ENCODE data around the gene GRID1.

GRID1 gene

DNA sequence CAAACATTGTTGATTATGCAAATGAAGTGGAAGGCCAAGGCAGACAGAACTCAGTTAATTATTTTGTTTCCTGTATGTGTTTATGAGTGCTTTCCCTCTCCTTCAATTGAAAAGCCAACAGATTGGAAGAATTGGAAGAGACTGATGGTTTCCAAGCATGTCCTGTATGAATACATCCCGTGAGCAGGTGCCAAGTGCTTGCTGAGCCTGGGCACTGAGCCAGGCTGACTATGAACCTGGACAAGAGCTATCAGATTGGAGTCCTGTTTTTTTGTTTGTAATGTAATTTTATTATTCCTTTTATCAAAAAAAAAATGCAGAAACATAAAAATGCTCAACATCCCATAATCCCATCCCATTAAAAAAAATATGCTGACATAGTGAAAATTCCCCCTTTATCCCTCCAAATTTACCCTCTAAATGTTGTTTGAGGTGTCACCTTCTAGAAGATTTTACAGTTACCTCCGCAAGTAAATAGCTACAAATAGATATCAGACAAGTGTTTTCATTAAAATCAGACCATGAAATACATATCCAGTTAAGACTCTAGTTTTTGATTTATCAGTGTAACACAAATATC, 449.5 kb downstream of the GRID1 start:
- no peak for DNase-seq

DNA sequence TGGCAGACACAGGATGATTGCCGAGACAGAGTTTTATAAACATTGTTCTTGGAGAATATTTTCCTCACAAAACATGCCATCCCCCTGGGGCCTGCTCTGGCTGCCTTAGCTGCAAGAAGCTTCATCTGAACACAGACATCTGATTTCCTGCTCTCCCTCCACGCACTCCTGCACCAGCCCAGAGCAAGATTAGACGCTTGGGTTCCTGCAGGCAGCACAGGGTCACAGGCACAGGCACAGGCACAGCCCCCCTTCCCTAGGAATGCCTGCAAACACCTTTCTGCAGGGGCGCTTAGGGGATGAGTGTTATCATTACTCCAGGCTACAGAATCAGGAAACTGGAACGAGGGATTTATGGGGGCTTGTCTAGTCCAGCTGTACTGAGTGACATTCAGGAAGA, 450.3 kb downstream of the GRID1 start:
- DNase-seq, result no peak

- no peak for DNase-seq
Observed at GRCh38 chr10:85915245-85915846, 451.2 kb downstream of the GRID1 start.

GRCh38 chr10:85914720-85915119, 451.9 kb downstream of the GRID1 start:
- no peak for DNase-seq

- DNase-seq, result no peak
Observed at GRCh38 chr10:85908462-85908861, 458.1 kb downstream of the GRID1 start.

DNA sequence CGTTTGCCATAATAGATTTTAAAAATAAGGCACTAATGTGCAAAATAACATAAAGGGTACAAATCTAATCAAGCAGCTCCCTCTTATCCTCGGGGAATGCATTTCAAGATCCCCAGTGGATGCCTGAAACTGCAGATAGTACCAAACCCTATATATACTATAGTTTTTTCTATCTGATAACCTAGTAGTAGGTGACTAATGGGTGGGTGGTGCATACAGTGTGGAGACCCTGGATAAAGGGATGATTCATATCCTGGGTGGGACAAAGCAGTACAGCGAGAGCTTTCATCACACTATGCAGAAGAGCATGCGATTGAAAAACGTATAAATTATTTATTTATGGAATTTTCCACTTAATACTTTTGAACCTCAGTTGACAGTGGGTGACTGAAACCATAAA, 464.5 kb downstream of the GRID1 start:
- DNase-seq, result no peak

DNA sequence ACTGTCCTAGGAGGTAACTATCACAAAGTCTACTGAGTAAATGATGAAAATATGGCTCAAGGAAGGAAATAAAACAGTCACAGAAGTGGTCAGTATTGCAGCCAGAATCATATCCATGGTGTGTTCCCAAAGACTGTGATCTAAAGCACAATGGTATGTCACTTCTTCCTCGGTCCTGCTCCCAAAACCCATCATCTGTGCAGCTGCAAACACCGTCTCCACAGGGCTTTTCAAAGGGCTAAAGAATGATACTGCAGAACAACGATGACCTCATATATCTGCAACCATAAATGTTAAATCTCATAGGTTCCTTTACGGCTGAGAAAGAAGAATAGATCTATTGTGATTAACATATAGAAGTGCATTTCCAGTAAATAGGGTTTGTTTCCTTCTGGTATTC, 465.0 kb downstream of the GRID1 start:
- DNase-seq, result no peak

- no peak for DNase-seq
Observed at GRCh38 chr10:85900487-85900886, 466.1 kb downstream of the GRID1 start.

DNA sequence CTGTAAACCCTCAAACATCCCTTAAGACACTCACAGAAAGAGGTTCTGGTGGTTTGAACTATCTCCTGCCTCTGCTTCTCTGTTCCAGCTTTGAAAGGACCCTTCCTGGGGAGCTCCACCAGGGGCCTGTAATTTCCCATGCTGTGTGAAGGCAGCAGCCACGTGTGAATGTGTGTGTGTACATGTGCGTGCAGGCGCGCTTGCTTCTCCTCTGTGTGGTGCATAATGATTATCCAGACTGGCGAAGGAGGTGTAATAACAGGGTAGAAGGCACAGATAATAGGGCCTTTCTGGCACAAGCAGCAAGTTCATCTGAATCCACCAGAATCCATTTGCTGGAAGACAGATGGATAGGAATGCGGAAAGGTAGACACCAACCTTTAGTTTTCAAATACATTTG, 466.5 kb downstream of the GRID1 start:
- no peak for DNase-seq

DNA sequence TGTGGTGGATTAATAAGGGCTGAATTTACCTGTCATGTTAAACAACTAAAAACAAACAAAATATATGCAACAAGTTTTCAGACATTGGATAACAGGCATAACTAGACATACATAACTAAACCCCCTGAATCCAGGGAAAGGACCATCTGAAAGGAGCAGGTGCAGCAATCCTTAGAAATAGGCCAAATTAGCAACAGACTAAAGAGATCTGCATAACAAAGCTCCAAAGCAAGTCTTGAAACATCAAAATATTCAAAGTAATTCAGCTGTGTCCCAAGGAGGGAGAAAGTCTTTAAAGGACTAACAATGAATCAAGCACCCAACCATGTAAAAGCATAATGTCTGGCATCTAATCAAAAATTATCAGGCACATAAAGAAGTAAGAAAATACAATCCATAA, 475.1 kb downstream of the GRID1 start:
- DNase-seq, result no peak

DNA sequence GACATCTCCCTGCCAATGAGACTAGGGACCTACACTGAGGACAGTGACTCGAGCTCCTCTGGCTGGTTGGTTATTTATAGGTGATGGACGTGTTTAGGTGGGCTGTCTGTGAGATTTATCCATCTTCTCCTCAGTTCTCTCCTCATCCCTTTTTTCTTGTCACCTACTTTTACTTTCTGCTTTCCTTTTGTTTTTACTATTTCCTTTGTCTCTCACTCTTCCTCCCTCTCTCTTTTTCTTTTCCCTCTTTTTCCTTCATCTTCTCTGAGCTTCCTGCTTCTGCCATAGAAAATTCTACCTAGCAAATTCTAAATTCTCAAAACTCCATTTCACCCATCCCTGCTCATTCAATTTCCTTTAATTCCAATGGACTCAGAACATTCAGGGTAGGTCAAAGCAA, 478.0 kb downstream of the GRID1 start:
- DNase-seq, result no peak

GRCh38 chr10:85888004-85888403, 478.6 kb downstream of the GRID1 start:
- DNase-seq, result peak in 1 of 2 donors; percentile 16

DNA sequence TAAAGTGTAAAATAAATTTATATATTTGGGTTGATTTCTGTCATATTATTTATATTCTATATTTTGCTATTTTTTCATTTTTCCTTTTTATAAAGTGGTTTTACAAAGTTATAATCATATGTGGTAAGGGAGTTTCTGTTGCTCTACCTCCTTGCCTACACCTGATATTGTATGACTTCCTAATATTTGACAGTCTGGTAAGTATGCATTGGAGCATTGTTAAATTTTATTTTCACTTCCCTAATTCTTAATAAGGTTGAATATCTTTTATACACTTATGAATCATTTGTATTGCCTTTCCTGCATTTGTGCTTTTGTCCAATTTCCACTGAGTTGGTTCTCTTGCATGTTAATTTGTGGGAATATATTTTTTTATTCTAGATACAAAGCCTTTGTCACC, 492.4 kb downstream of the GRID1 start:
- no peak for DNase-seq

DNA sequence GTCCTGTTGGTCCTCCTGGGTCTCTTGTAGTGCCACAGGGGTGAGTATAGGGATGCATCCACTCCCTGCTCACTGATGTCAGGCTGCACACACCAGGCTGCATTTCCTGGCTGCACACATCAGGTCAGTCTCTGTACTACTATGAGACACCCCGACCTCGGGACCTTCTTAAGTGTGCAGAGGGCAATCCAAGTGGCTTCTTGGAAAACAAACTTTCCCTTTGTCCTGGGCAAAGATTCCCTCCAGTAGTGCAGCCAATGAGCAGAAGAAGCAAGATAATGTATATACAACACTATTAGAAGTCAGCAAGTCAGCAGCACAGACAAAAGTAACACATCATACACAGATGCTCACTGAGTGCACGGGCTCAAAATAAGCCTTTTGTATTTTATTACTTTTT, 493.5 kb downstream of the GRID1 start:
- no peak for DNase-seq

DNA sequence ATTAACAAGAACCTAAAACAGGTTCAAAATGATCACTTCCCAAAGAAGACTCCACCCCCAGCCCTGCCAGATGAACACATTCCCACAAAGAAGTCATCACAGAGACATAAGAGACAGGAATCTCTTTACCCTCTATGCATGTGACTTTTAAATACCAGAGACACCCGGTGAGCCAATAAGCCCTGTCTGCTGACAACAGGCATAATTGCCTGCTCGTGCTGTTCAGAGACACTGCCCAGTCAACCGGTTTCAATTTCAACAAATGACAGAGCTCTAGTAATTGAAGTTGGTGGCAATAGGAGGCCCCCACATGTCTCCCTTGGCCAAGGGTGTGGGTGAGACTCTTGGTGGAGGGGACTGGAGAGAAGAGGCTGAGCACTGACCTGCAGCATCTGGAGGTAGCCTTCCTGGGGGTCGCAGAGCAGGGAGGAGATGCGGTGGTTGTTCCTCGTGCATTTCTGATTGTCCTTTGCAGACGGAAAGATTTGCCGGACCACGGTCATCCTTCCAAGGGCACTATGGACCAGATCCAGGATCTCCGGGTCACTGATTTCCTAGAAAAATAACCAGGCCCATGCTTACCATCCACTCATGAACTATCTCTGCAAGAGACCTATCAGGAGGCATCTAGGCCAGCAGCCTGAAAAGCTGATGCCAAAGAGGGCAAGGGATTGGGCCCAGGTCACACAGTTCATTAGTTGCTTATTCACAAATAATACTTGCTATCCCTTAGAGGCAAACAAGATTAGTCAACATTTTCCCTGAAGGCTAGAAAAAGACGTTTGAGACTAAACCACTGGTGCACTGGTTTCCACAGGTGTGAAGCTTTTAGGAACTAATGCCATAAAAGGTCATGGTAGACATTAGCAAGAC, 497.7 kb downstream of the GRID1 start:
- no peak for DNase-seq

DNA sequence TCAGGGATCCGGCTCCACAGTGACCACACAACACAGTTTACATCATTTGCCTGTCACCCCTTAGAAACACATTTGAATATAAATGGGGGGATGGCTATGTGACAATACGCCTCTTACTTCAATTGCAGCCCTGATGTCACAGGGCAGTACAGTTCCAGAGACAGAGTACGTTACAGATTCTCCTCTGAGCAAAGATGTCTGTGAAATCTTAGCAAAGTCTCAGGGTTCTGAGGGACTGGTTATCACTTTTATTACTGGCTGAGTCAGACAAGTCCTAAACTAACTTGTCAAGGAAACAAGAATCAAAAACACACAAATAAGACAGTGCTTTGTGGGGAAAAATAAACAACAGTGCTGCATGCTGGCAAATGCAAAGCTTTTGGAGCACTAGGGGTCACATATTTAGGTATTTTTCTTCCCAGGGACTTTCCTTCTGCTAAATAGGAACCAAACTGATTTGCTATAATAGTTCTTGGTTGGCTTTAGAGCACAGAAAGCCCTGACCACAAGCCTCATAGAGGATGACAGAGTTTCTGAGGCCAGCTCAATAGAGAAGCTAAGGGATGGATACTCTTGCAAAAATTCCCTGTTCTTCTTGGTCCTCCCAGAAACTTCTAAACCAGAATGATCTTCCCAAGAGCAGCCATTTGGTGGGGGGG, 501.6 kb downstream of the GRID1 start:
- no peak for DNase-seq

GRCh38 chr10:85864173-85864549, 502.4 kb downstream of the GRID1 start:
- no peak for DNase-seq

GRCh38 chr10:85863301-85864172, 503.1 kb downstream of the GRID1 start:
- DNase-seq, result no peak

GRCh38 chr10:85862771-85863170, 503.8 kb downstream of the GRID1 start:
- no peak for DNase-seq

GRCh38 chr10:85861513-85862197, 504.9 kb downstream of the GRID1 start:
- no peak for DNase-seq

DNA sequence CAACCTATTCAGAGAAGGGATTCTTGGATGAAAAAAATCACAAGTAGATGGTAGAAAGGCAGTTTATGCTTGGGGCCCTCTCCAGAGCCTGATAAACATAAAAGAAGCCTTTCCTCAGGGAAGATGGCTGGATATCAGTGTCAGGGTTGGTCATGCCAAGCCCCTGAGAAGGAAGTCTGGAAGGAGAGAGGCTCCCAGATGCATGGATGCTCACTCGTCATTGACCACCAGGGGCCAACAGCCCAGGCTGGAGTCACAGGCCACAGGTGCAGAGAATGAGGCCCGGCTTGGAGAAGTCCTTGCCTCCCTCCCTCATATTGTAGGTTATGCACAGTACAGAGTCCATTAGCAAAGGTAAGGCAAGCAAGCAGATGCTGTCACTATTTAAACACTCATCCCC, 506.7 kb downstream of the GRID1 start:
- DNase-seq, result no peak
